CD14-positive monocyte (primary cell): ENCODE measurements around the gene MAMDC2. TPM values are rescaled to one million over a fixed set of nuclear protein-coding genes. Genes with fewer than 3 reads are reported as not detected.

ENCODE experiments used
- DNase-seq, 3 donors: peaks; one replicate each; pipeline ENCODE4 v3.0.0-alpha.2; 2011 to 2022
- H2AFZ ChIP-seq: 2 replicates; pipeline ENCODE4 v1.6.0; 2012; ENCODE audit warnings: mild to moderate bottlenecking, low read depth, low read length, inconsistent platforms; ENCODE audit not compliant: insufficient read depth, poor library complexity, severe bottlenecking
- H3K27ac ChIP-seq, 2 donors: 1 replicate in 1 of 2; 2 replicates in 1 of 2; pipeline ENCODE4 v1.5.1; 2012 to 2013; ENCODE audit warnings: low read length in 2 of 2, control low read depth in 1 of 2, inconsistent platforms in 1 of 2, low read depth in 1 of 2, mild to moderate bottlenecking in 1 of 2
- H3K27me3 ChIP-seq, 2 donors: one replicate each; pipeline versions ENCODE4 v1.6.0 to v1.6.1; 2011 to 2013; ENCODE audit warnings: low read length in 2 of 2; ENCODE audit not compliant: control insufficient read depth in 2 of 2, insufficient read depth in 2 of 2
- H3K36me3 ChIP-seq, 2 donors: replicated peaks in 1 of 2; 1 replicate in 1 of 2; 2 replicates in 1 of 2; pipeline versions ENCODE4 v1.5.1 to v1.6.1; 2012 to 2013; ENCODE audit warnings: low read length in 2 of 2, control low read depth in 1 of 2, inconsistent platforms in 1 of 2, mild to moderate bottlenecking in 1 of 2; ENCODE audit not compliant: insufficient read depth in 2 of 2, control insufficient read depth in 1 of 2
- H3K4me1 ChIP-seq, 2 donors: 1 replicate in 1 of 2; 2 replicates in 1 of 2; pipeline versions ENCODE4 v1.5.1 to v1.6.1; 2012 to 2013; ENCODE audit warnings: low read length in 2 of 2, control low read depth in 1 of 2, inconsistent platforms in 1 of 2, mild to moderate bottlenecking in 1 of 2, moderate library complexity in 1 of 2; ENCODE audit not compliant: insufficient read depth in 2 of 2, control insufficient read depth in 1 of 2
- H3K4me2 ChIP-seq: replicated peaks from 2 replicates; pipeline ENCODE3; 2012; ENCODE audit warnings: low read length, moderate library complexity, mild to moderate bottlenecking; ENCODE audit not compliant: poor library complexity, severe bottlenecking; ENCODE audit errors: extremely low read depth
- H3K4me3 ChIP-seq, 3 experiments: fragments of 200-600 bp in 1 of 3; sonication (generic) in 1 of 3; replicated peaks in 1 of 3; 1 replicate in 2 of 3; 2 replicates in 1 of 3; pipeline ENCODE4 v1.5.1; 2011 to 2013; ENCODE audit warnings: low read length in 3 of 3, mild to moderate bottlenecking in 3 of 3, control low read depth in 2 of 3, low read depth in 2 of 3, inconsistent platforms in 1 of 3, moderate library complexity in 1 of 3
- H3K79me2 ChIP-seq: 2 replicates; pipeline ENCODE4 v1.6.0; 2012; ENCODE audit warnings: mild to moderate bottlenecking, control low read depth, inconsistent platforms, low read length, moderate library complexity; ENCODE audit not compliant: insufficient read depth
- H3K9ac ChIP-seq: 2 replicates; pipeline ENCODE4 v1.6.0; 2017; ENCODE audit warnings: low read length, mild to moderate bottlenecking; ENCODE audit not compliant: insufficient read depth, poor library complexity, severe bottlenecking
- H3K9me3 ChIP-seq, 2 donors: replicated peaks in 1 of 2; 1 replicate in 1 of 2; 2 replicates in 1 of 2; pipeline versions ENCODE4 v1.5.1 to v1.6.1; 2012 to 2013; ENCODE audit warnings: low read length in 2 of 2, control low read depth in 1 of 2; ENCODE audit not compliant: control insufficient read depth in 1 of 2, insufficient read depth in 1 of 2
- H4K20me1 ChIP-seq: 2 replicates; pipeline ENCODE4 v1.6.0; 2012; ENCODE audit warnings: mild to moderate bottlenecking, low read length, control low read depth, moderate library complexity; ENCODE audit not compliant: insufficient read depth
- H3K27ac Mint-ChIP-seq, 7 donors: one replicate each; pipeline ENCODE4 v1.8.0; 2020; ENCODE audit warnings: mild to moderate bottlenecking in 7 of 7, mixed read lengths in 7 of 7, moderate library complexity in 6 of 7, inconsistent platforms in 2 of 7
- H3K27me3 Mint-ChIP-seq, 3 donors: one replicate each; pipeline ENCODE4 v1.8.0; 2021 to 2022; ENCODE audit warnings: low read depth in 3 of 3, mild to moderate bottlenecking in 3 of 3, mixed read lengths in 3 of 3, moderate library complexity in 3 of 3, inconsistent platforms in 1 of 3
- H3K36me3 Mint-ChIP-seq, 2 donors: one replicate each; pipeline ENCODE4 v1.8.0; 2020; ENCODE audit warnings: mixed read lengths in 2 of 2, inconsistent platforms in 1 of 2, mild to moderate bottlenecking in 1 of 2
- H3K4me1 Mint-ChIP-seq: one replicate; pipeline ENCODE4 v1.8.0; 2020; ENCODE audit warnings: mild to moderate bottlenecking, mixed read lengths
- H3K4me3 Mint-ChIP-seq, 2 donors: one replicate each; pipeline ENCODE4 v1.8.0; 2020; ENCODE audit warnings: mild to moderate bottlenecking in 2 of 2, mixed read lengths in 2 of 2, moderate library complexity in 1 of 2
- H3K9me3 Mint-ChIP-seq, 7 donors: one replicate each; pipeline ENCODE4 v1.8.0; 2020 to 2022; ENCODE audit warnings: mixed read lengths in 7 of 7, mild to moderate bottlenecking in 6 of 7, moderate library complexity in 6 of 7, inconsistent platforms in 2 of 7
- WGBS: methylation state at CpG from one replicate; pipeline ENCODE4 v1.1.5; 2013; ENCODE audit warnings: missing lambda C conversion rate; ENCODE audit not compliant: insufficient coverage; 5-methylcytosine and 5-hydroxymethylcytosine counted together
- intact Hi-C, 2 donors: fragments of 100-400 bp; cut with micrococcal nuclease; formaldehyde crosslinking; loops; one replicate each; pipeline versions ENCODE4 v1.15.0 to v1.15.1; 2023
- polyA plus RNA-seq, 3 donors: library from polyadenylated mRNA; depleted of rRNA in 1 of 3; unstranded in 2 of 3; stranded (reverse) in 1 of 3; fragments of 300-500 nt in 2 of 3; fragments of >200 nt in 1 of 3; fragmentation: Illumina TruSeq in 2 of 3; gene quantifications; 1 replicate in 2 of 3; 2 replicates in 1 of 3; pipeline ENCODE4 v1.2.3, GENCODE V29; 2012 to 2021
- TF ChIP-seq, protein P1 (sequence below): fragments of 200-600 bp; IDR thresholded peaks from one replicate; pipeline ENCODE4 v1.8.0; 2022; ENCODE audit warnings: antibody characterized with exemption, mild to moderate bottlenecking

The MAMDC2 gene
- polyA plus RNA-seq, 3 donors, result 0.05 to 0.09 TPM; not detected in 1

DNA sequence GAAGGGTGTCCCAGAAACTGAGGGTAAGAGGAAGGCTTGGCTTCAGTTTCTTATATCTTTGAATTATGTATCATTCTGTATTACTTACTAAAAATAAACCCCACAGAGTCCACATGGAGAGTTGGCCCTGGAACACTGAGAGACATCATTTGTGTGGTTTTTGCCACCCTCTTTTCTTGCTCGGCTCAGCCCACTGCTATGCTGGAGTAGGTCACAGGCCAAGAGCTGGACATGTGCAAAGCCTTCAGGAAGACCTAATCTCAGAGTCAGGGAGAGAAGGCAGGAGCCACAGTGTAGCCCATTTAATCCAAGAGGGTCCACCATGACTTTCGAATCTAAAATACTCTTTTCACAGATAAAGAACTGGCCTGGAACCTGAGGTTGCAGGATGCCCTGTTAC is 47.5 kb downstream of the MAMDC2 start:
- Histone ChIP-seq H3K9me3 (no peaks in the 10 kb centered on the region), H2AFZ (no peak overlapping the region), H3K36me3 (no peaks in the 10 kb centered on the region), H4K20me1 (no peaks in the 10 kb centered on the region), H3K4me2 (no peak overlapping the region), H3K4me3 (no peak overlapping the region), H3K9ac (no peak overlapping the region), H3K4me1 (no peaks in the 10 kb centered on the region), H3K79me2 (no peaks in the 10 kb centered on the region), H3K27me3 (no peaks in the 10 kb centered on the region), H3K27ac (no peak overlapping the region)
- peaks cover 0 to 2% (median 0%) of the 10 kb centered on the region in 3 donors for H3K27me3 Mint-ChIP-seq
- H3K27ac Mint-ChIP-seq, result no peak overlapping the region
- H3K4me3 Mint-ChIP-seq, result no peak overlapping the region
- H3K4me1 Mint-ChIP-seq, result no peaks in the 10 kb centered on the region
- 75% methylated on average over 1 of the region's 2 CpGs for WGBS
- TF ChIP-seq, protein P1, sequence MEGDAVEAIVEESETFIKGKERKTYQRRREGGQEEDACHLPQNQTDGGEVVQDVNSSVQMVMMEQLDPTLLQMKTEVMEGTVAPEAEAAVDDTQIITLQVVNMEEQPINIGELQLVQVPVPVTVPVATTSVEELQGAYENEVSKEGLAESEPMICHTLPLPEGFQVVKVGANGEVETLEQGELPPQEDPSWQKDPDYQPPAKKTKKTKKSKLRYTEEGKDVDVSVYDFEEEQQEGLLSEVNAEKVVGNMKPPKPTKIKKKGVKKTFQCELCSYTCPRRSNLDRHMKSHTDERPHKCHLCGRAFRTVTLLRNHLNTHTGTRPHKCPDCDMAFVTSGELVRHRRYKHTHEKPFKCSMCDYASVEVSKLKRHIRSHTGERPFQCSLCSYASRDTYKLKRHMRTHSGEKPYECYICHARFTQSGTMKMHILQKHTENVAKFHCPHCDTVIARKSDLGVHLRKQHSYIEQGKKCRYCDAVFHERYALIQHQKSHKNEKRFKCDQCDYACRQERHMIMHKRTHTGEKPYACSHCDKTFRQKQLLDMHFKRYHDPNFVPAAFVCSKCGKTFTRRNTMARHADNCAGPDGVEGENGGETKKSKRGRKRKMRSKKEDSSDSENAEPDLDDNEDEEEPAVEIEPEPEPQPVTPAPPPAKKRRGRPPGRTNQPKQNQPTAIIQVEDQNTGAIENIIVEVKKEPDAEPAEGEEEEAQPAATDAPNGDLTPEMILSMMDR, result no peak
- no peaks in the 10 kb centered on the region for H3K36me3 Mint-ChIP-seq
- peaks cover 0 to 3% (median 0%) of the 10 kb centered on the region in 7 donors for H3K9me3 Mint-ChIP-seq
- no peak for DNase-seq
- intact Hi-C loops, result no loop called here

DNA sequence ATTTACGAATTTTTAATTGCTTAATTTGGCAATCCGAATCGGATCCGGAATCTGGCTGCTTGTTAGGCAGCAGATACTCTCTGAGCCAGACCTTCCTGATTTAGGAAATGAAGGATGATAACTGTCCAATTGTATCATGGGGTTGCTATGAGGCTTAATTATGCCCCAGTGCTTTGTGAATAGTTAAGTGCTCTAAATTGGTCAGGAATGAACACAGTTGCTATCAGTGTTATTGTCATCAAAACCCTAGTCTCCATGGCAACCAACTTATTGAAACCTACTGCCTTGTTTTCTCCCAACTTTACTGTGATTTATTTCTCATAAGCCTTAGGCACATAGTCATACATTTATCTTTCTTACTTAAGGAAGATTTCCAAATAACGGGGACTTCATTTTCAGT is 47.9 kb downstream of the MAMDC2 start:
- Mint-ChIP-seq H3K36me3 (no peaks in the 10 kb centered on the region), H3K27me3 (peaks cover 0 to 2% (median 0%) of the 10 kb centered on the region in 3 donors), H3K4me3 (no peak overlapping the region), H3K9me3 (peaks cover 0 to 3% (median 0%) of the 10 kb centered on the region in 7 donors), H3K4me1 (no peaks in the 10 kb centered on the region), H3K27ac (no peak overlapping the region)
- no peaks in the 10 kb centered on the region for H3K9me3 ChIP-seq
- TF ChIP-seq, protein P1, result no peak
- no peaks in the 10 kb centered on the region for H3K36me3 ChIP-seq
- H4K20me1 ChIP-seq, result no peaks in the 10 kb centered on the region
- no peak overlapping the region for H2AFZ ChIP-seq
- H3K27me3 ChIP-seq, result no peaks in the 10 kb centered on the region
- H3K4me3 ChIP-seq, result no peak overlapping the region
- no peak overlapping the region for H3K4me2 ChIP-seq
- no peaks in the 10 kb centered on the region for H3K79me2 ChIP-seq
- no peak for DNase-seq
- H3K27ac ChIP-seq, result no peak overlapping the region
- no peaks in the 10 kb centered on the region for H3K4me1 ChIP-seq
- no peak overlapping the region for H3K9ac ChIP-seq
- whole genome bisulfite sequencing, result 100% methylated on average over 3 of the region's 5 CpGs
- intact Hi-C loops, result no loop called here
